DMS153 treated with DMSO at 0.1 percent for 48 hours (cell line): ENCODE measurements around the gene DYNC1I1.

Experiments used
- DNase-seq: peaks from one replicate; lab custom pipeline; 2025; ENCODE audit not compliant: unreplicated experiment; lab: John Stamatoyannopoulos, UW

Gene DYNC1I1

GRCh38 chr7:95955748-95956147 lies 183.4 kb downstream of the DYNC1I1 start:
- DNase-seq, result no peak

DNA sequence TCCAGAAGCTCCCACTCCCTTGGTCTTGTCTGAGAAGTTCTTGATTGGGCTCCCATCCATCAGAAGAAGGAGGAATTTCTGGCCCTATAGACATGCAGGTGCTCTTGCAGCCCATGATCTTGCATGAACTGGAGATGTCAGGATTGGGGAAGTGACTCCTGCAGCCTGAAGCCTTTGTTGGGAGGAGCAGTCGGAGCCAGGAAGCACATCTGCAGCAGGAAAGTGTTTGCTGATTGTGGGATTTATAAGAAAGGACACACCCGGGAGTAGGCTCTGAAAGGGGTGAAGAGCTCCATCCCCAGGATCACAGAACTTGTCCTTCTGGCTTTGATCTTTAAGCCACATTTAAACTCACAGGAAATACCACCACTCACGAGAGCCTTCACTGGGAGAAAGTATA lies 185.2 kb downstream of the DYNC1I1 start:
- DNase-seq, result no peak

- DNase-seq, result no peak
These were observed 188.4 kb downstream of the DYNC1I1 start for GRCh38 chr7:95960706-95961244.

DNA sequence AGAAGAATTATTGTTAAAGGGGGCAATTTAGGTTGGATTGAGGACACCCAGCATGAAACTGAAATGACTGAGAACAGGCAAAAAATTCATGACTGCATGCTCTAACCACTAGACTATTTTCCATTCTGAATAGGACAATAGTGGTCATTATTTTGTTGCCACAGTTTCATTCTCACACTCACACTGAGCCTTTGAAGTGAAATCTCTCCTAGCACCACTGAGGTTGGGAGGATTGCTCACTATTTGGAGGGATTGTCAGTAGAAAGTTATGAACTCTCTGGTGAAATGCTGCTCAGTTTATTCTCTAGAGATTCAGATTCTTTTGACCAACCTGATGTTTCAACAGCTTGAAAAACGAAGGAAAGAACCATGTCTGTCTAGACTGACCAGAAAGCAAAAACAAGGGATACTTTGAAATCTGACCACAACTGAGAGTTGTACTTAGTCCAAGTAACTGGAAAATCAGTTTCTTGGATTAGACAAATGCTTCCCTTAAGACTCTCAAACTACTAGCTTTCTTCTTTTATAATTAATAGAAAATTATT lies 191.2 kb downstream of the DYNC1I1 start:
- no peak for DNase-seq

GRCh38 chr7:95971716-95972115 lies 199.4 kb downstream of the DYNC1I1 start:
- no peak for DNase-seq

DNA sequence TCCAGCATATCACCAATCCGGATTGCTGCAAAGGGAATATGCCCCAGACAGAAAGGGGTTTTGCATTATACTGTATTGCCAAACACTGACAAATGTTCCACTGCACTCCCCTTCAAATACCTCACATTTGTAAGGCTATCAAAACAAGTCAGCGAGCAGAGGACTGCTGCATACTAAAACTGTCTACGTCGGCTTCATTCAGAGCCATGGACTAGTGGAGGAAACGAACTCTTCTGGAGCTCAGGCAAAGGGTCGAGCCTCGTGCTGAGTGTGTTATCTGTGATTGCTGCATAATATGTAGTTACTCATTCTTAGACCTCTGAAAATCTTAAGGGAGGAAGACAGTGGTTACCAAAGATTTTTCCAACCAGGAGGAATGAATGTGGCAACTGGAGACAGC lies 200.2 kb downstream of the DYNC1I1 start:
- no peak for DNase-seq

DNA sequence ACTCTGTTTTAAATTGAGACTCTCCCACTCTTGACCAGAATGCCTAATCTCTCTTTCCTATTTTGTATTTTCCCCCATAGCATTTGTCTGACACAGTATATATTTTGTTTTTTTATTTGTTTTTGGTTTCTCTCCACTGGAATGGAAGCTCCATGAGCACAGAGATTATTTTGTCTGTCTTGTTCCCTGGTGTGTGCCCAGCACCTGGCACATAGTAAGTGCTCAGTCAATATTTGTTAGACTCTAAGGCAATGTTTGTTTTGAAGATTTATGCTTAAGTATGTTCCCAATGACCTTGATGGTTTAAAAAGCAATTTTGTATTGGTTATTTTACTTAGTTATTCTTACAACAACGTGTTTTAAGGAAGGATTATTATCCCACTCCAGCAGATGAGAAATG lies 201.8 kb downstream of the DYNC1I1 start:
- no peak for DNase-seq

- no peak for DNase-seq
These were observed 204.2 kb downstream of the DYNC1I1 start for GRCh38 chr7:95976369-95977060.

DNA sequence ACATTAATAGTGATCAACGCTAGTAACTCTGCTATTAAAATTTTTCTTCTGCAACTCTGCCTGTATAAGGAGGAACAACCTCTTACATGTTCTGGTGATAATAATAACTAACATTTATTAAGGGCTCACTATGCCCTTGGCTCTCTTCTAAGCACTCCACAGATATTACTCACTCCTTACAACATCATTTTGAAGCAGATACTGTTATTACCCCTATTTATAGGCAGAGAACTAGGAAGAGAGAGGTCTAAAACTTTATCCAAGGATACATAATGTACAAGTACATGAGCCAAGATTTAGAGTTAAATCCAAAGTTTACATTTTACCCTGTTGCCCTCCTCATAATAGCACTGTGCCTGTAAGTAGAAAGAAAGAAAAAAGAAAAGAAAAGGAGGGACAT lies 205.6 kb downstream of the DYNC1I1 start:
- DNase-seq, result no peak

DNA sequence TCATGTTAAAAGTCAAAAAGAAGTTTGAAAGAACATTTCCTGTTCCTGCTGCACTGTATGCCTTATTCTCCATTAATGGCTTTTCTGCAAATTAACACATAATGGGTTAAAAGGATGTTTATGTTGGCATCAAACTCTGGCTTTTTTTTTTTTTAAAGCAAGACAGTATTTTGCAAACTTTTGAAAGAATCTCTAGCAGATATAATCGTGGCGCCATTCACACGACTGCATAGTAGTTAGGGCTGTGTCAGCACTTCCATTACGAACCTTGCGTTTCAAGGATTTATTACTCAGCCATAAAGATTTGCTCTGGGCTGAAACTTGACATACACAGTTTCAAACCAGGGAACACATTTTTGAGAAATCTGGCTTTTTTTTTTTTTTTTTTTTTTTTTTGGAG lies 207.8 kb downstream of the DYNC1I1 start:
- DNase-seq, result no peak

- no peak for DNase-seq
These were observed 208.4 kb downstream of the DYNC1I1 start for GRCh38 chr7:95980706-95981105.

DNA sequence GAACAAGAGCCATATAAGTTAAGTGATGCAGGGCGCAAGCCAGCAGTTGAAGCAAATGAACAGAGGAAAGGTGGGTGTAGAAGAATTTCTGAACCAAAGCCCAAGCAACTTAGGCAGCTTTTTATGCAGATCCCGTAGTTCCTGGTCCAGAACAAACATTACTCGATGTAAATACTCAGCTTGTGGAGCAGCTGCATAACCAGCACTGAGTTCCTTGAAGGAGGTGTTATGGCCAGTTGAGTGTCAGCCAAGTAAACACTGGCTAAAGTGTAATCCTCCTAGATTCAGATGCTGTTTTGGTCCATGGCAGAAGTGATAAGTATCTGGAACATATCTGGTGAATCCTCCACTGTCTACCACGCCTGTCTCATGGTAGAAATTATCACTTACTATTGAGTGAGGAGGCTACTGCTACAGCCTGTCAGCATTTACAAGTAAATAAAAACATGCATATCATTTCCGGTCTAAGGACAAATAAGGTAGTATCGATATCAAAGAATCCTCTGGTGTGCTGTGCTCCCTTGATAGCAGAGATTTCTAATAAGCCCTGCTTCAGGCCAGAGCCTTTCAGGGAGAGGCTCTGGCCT lies 213.9 kb downstream of the DYNC1I1 start:
- DNase-seq, result no peak

GRCh38 chr7:95989301-95989700 lies 216.9 kb downstream of the DYNC1I1 start:
- DNase-seq, result no peak

- DNase-seq, result no peak
These were observed 221.0 kb downstream of the DYNC1I1 start for GRCh38 chr7:95993380-95993779.

GRCh38 chr7:95996174-95996573 lies 223.8 kb downstream of the DYNC1I1 start:
- no peak for DNase-seq

DNA sequence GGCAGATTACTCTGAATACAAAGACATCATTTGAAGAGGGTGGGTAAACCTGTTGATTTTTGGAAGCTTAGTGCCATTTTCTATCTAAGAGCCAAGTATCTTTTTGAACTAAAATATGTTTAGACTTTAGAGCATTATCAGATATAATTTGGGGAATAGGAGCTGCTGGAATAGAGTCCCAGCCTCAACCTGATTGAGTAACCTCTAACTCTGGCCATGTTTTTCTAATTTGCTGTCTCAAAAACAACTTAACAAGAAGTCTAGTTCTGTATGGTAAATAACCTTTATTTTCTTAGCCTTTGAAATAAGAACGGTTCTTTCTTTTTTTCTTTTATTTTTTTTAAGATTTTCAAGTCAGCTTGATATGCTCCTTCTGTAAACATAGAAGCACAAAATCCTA lies 224.5 kb downstream of the DYNC1I1 start:
- no peak for DNase-seq

GRCh38 chr7:95997632-95998031 lies 225.3 kb downstream of the DYNC1I1 start:
- no peak for DNase-seq

DNA sequence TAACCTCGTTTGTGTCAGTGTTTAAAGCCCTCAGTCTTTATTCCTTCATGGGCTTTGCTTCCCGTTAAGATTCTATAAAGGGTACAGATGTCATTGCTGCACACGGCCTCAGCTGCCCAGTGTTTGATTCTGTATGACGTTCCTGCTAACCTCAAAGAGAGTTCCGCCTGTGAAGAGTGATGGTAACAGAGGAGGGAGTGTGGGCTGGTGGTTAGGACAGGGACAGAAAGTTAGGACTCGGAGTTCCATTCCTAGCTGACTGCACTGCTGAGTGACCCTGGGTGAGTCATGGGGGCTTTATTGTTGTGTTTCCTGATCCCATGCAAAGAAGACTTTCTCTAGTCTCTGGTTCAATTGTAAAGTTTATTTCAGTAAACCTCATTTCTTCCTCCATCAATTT lies 227.1 kb downstream of the DYNC1I1 start:
- no peak for DNase-seq

DNA sequence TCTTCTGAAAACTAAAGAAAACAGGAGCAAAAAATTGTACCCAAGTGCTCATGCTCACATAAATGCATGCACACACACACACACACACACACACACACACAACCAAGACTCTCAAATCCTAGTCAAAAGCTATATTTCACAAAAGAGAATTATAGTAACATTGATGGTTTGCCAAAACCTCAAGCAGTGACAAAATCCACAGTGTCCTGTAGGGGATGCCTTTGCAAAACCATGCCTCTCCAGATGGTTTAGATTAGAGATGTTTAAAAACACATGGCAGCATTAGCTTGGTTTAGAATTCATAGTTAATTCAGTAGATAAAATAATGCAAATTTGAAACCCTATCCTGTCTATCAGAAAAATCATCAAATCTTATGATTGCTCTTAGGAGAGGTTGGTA lies 232.2 kb downstream of the DYNC1I1 start:
- DNase-seq, result no peak

- no peak for DNase-seq
These were observed 232.9 kb downstream of the DYNC1I1 start for GRCh38 chr7:96005271-96005670.

- DNase-seq, result no peak
These were observed 236.8 kb downstream of the DYNC1I1 start for GRCh38 chr7:96009148-96009547.

DNA sequence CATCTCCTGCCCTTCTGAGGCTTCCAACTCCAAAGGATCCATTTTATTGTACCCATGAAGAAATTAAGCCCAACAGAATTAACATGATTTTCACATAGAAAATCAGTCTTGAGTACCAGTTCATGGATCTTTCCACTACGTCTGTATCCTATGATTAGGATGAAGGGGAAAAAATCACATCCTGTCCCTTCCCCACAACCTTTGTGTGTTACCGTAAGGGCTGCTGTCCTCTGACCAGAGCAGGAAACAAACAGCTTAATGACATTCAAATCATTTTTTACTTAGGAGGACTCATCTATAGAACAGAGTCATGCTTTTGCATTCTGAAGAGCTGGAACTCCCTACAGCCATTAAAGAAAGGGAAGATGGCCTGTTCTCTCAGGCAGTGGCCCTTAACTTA lies 241.5 kb downstream of the DYNC1I1 start:
- no peak for DNase-seq

GRCh38 chr7:96014617-96015016 lies 242.3 kb downstream of the DYNC1I1 start:
- no peak for DNase-seq
